Panc1 (cell line): Measurements from ENCODE around the gene FTCDNL1. TPM values are rescaled to one million over a fixed set of nuclear protein-coding genes. Genes with fewer than 3 reads are reported as not detected.

Experiments used
- ATAC-seq: fragments of 200-7000 bp; cut with Tn5 transposase; 2 replicates; pipeline ENCODE4 v1.9.1; 2020; ENCODE audit warnings: mild to moderate bottlenecking, moderate library complexity
- BruUV-seq: library from RNA; stranded (reverse); fragments of 400-500 nt; replicated peaks from 2 replicates; lab custom pipeline; 2021; lab: Mats Ljungman, UMichigan
- CTCF ChIA-PET: fragments of 300-600 bp; sonication (Branson Sonifier 250); formaldehyde crosslinking; loops from one replicate; lab custom pipeline; 2022; ENCODE audit warnings: antibody characterized with exemption; lab: Charles Lee
- POLR2A ChIA-PET: fragments of 300-600 bp; sonication (Branson Sonifier 250); formaldehyde crosslinking; loops from one replicate; lab custom pipeline; 2022; ENCODE audit warnings: antibody characterized with exemption; lab: Charles Lee
- DNase-seq: peaks from one replicate; pipeline ENCODE4 v3.0.0-alpha.2; 2010; ENCODE audit warnings: low read depth, low spot score
- H3K27ac ChIP-seq: 2 replicates; pipeline ENCODE4 v1.5.1; 2011; ENCODE audit warnings: mild to moderate bottlenecking, low read length, inconsistent platforms
- H3K27me3 ChIP-seq: fragments of 200-500 bp; sonication (Bioruptor generic); 2 replicates; pipeline ENCODE4 v1.6.0; 2014; ENCODE audit warnings: low read length, inconsistent platforms; ENCODE audit not compliant: control insufficient read depth, insufficient read depth
- H3K36me3 ChIP-seq: fragments of 200-500 bp; sonication (Bioruptor generic); 2 replicates; pipeline ENCODE4 v1.5.1; 2014; ENCODE audit warnings: inconsistent platforms, mild to moderate bottlenecking, low read length, moderate library complexity; ENCODE audit not compliant: control insufficient read depth, insufficient read depth
- H3K4me1 ChIP-seq: 2 replicates; pipeline ENCODE4 v1.5.1; 2011; ENCODE audit warnings: inconsistent platforms, mild to moderate bottlenecking, low read length, moderate library complexity; ENCODE audit not compliant: control insufficient read depth, insufficient read depth
- H3K4me3 ChIP-seq, 2 experiments: 2 replicates each; pipeline ENCODE4 v1.5.1; 2011 to 2012; ENCODE audit warnings: low read depth in 2 of 2, low read length in 2 of 2, mild to moderate bottlenecking in 2 of 2, inconsistent platforms in 1 of 2, moderate library complexity in 1 of 2
- H3K9me3 ChIP-seq: fragments of 200-500 bp; sonication (Bioruptor generic); 2 replicates; pipeline ENCODE4 v1.5.1; 2014; ENCODE audit warnings: low read depth, mild to moderate bottlenecking, inconsistent platforms, low read length, moderate library complexity; ENCODE audit not compliant: control insufficient read depth, insufficient read depth
- POLR2AphosphoS5 ChIP-seq: IDR thresholded peaks from 2 replicates; pipeline ENCODE4 v1.6.1; 2012; ENCODE audit warnings: mild to moderate bottlenecking, low read depth, low read length, moderate library complexity
- SIN3A ChIP-seq: IDR thresholded peaks from 2 replicates; pipeline ENCODE4 v1.6.1; 2012; ENCODE audit warnings: low read depth, mild to moderate bottlenecking, low read length, moderate library complexity, borderline replicate concordance; ENCODE audit not compliant: insufficient read depth
- TCF7L2 ChIP-seq: IDR thresholded peaks from 2 replicates; pipeline ENCODE4 v1.6.1; 2011; ENCODE audit warnings: mild to moderate bottlenecking, low read depth, low read length, inconsistent platforms
- in situ Hi-C: cut with HindIII; loops from 2 replicates; pipeline ENCODE4 v1.10.0; 2016; ENCODE audit warnings: low sequenced_read_pairs, low pct_unique_long_range_greater_than_20kb
- intact Hi-C: fragments of 100-400 bp; cut with micrococcal nuclease; formaldehyde crosslinking; loops from one replicate; pipeline ENCODE4 v1.10.0; 2022; ENCODE audit not compliant: unreplicated experiment
- total RNA-seq: library from RNA; stranded (reverse); gene quantifications from one replicate; pipeline ENCODE4 v1.2.1, GENCODE V29; 2021; ENCODE audit not compliant: unreplicated experiment
- TF ChIP-seq, protein P1 (sequence below), 2 experiments: IDR thresholded peaks; 2 replicates each; pipeline ENCODE4 v1.6.1; 2011 to 2012; ENCODE audit warnings: low read depth in 2 of 2, control low read depth in 1 of 2, low read length in 1 of 2, mild to moderate bottlenecking in 1 of 2, moderate library complexity in 1 of 2; ENCODE audit not compliant: insufficient read depth in 1 of 2
- TF ChIP-seq, protein P2 (sequence below): fragments of 450-650 bp; IDR thresholded peaks from 2 replicates; pipeline ENCODE4 v1.5.1; 2017; ENCODE audit warnings: mild to moderate bottlenecking

The FTCDNL1 gene
- total RNA-seq, 1 experiment from 2014 or later = 2.8 TPM

DNA sequence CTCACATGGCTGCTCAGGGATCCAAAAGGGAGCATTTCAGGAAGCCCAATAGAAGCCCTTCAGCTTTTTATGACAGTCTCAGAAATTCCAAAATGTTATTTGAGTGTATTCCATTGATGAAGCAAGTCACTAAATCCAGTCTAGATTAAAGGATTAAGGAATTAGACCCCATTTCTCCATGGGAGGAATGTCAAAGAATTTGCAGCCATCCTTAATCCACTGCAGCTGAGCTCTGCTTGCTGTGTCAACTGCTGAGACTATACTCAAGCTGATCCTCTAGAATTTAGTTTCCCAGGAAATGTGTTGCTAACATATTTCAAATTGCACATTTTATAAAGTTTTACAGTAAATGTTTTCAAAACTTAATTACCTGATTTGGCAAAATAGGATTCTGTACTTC is 31.7 kb upstream of the FTCDNL1 start:
- Histone ChIP-seq H3K36me3 (no peaks in the 10 kb centered on the region), H3K4me1 (no peaks in the 10 kb centered on the region), H3K27ac (no peak overlapping the region), H3K27me3 (no peaks in the 10 kb centered on the region), H3K9me3 (no peaks in the 10 kb centered on the region), H3K4me3 (no peak overlapping the region)
- ATAC-seq (no peak), DNase-seq (no peak)
- POLR2A ChIA-PET = no interaction called here
- no TSS peak for BruUV-seq
- intact Hi-C loops = no loop called here
- TF ChIP-seq, protein P1, sequence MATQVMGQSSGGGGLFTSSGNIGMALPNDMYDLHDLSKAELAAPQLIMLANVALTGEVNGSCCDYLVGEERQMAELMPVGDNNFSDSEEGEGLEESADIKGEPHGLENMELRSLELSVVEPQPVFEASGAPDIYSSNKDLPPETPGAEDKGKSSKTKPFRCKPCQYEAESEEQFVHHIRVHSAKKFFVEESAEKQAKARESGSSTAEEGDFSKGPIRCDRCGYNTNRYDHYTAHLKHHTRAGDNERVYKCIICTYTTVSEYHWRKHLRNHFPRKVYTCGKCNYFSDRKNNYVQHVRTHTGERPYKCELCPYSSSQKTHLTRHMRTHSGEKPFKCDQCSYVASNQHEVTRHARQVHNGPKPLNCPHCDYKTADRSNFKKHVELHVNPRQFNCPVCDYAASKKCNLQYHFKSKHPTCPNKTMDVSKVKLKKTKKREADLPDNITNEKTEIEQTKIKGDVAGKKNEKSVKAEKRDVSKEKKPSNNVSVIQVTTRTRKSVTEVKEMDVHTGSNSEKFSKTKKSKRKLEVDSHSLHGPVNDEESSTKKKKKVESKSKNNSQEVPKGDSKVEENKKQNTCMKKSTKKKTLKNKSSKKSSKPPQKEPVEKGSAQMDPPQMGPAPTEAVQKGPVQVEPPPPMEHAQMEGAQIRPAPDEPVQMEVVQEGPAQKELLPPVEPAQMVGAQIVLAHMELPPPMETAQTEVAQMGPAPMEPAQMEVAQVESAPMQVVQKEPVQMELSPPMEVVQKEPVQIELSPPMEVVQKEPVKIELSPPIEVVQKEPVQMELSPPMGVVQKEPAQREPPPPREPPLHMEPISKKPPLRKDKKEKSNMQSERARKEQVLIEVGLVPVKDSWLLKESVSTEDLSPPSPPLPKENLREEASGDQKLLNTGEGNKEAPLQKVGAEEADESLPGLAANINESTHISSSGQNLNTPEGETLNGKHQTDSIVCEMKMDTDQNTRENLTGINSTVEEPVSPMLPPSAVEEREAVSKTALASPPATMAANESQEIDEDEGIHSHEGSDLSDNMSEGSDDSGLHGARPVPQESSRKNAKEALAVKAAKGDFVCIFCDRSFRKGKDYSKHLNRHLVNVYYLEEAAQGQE (IDR thresholded peaks at IDR 0.05; ENCODE audit: insufficient read depth in 1 of 2, low read depth in 2 of 2, low read length in 1 of 2) = no peak
- TF ChIP-seq SIN3A = no peak
- no peak for TF ChIP-seq POLR2AphosphoS5
- TF ChIP-seq TCF7L2 = no peak
- TF ChIP-seq, protein P2, sequence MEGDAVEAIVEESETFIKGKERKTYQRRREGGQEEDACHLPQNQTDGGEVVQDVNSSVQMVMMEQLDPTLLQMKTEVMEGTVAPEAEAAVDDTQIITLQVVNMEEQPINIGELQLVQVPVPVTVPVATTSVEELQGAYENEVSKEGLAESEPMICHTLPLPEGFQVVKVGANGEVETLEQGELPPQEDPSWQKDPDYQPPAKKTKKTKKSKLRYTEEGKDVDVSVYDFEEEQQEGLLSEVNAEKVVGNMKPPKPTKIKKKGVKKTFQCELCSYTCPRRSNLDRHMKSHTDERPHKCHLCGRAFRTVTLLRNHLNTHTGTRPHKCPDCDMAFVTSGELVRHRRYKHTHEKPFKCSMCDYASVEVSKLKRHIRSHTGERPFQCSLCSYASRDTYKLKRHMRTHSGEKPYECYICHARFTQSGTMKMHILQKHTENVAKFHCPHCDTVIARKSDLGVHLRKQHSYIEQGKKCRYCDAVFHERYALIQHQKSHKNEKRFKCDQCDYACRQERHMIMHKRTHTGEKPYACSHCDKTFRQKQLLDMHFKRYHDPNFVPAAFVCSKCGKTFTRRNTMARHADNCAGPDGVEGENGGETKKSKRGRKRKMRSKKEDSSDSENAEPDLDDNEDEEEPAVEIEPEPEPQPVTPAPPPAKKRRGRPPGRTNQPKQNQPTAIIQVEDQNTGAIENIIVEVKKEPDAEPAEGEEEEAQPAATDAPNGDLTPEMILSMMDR = no peak
- CTCF ChIA-PET = no interaction called here
- in situ Hi-C loops = no loop called here

DNA sequence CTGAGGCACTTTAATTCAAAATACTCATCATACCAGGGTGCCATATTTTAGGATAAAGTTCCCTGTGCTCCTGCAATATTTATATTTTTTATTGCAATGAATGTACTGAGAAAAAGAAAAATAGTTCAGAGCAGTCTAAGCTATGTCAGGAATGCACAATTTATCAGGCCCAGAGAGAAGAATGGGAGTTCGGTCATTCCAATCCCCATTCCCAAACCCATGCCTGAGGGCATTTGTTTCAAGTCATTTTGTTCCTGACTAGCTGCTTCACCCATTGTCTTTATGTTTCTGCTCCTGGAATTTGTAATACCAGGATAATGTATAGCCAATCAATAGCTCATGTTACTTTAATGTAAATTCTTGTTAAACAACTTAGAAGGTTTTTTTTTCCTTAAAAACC is 24.4 kb upstream of the FTCDNL1 start:
- DNase-seq (no peak), ATAC-seq (no peak)
- CTCF ChIA-PET = no interaction called here
- in situ Hi-C loops (no loop called here), intact Hi-C loops (no loop called here)
- POLR2A ChIA-PET = no interaction called here
- no peak for TF ChIP-seq SIN3A
- TF ChIP-seq POLR2AphosphoS5 = no peak
- TF ChIP-seq, protein P2 = no peak
- TF ChIP-seq TCF7L2 = no peak
- TF ChIP-seq, protein P1 (IDR thresholded peaks at IDR 0.05; ENCODE audit: insufficient read depth in 1 of 2, low read depth in 2 of 2, low read length in 1 of 2) = no peak
- BruUV-seq = no TSS peak
- no peak overlapping the region for H3K27ac ChIP-seq
- no peaks in the 10 kb centered on the region for H3K4me1 ChIP-seq
- H3K4me3 ChIP-seq = no peak overlapping the region
- H3K9me3 ChIP-seq = peaks cover 5% of the 10 kb centered on the region; the same call in 1 of the 2 replicates
- no peaks in the 10 kb centered on the region for H3K27me3 ChIP-seq
- H3K36me3 ChIP-seq = no peaks in the 10 kb centered on the region
